Endothelial cell of hepatic sinusoid (primary cell): Measurements from ENCODE around the gene LENEP.
"Not testable (repeated sequence)": the region's sequence is repeated elsewhere in the genome, so short reads cannot be mapped to it uniquely, and the experiment has no call there.

Source experiments
- in situ Hi-C: cut with HindIII; loops from 2 replicates; pipeline ENCODE4 v1.10.0; 2017; ENCODE audit warnings: low sequenced_read_pairs

Gene LENEP

DNA sequence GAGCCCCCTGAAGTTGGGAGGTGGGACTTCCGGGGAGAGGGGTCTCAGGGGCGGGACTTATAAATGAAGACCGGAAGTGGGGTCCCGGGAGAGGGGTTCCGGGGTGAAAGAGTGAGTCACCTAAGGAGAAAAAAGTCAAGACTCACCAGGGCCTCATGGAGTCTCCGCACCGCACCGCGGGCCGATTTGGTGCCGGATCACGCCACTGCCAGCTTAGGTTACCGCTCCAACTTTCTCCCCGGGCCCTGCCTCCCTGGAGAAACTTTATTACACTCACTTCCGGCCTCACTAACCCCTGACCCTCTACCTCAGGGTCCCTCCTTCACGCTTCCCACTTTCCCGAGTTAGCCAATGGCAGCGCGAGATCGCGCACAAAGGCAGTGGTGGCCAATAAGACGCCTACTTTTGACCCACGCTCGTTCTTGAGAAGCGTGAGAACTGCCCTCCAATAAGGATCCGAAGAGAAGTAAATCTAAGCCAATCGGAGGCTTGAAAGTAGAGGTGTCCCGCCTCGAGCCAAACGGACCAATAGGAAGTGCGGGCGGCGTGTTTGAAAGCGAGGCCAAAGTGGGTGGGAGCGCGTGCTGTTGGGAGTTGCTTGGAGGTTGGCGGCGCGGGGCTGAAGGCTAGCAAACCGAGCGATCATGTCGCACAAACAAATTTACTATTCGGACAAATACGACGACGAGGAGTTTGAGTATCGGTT, 19.1 kb upstream of the LENEP start, which contains the start of gene CKS1B:
Gene CKS1B (plus strand): TSS at position 580 of the 706 bp plus-strand sequence. CDS start 65 bp downstream, at position 645.
- in situ Hi-C loops, result no loop called here

DNA sequence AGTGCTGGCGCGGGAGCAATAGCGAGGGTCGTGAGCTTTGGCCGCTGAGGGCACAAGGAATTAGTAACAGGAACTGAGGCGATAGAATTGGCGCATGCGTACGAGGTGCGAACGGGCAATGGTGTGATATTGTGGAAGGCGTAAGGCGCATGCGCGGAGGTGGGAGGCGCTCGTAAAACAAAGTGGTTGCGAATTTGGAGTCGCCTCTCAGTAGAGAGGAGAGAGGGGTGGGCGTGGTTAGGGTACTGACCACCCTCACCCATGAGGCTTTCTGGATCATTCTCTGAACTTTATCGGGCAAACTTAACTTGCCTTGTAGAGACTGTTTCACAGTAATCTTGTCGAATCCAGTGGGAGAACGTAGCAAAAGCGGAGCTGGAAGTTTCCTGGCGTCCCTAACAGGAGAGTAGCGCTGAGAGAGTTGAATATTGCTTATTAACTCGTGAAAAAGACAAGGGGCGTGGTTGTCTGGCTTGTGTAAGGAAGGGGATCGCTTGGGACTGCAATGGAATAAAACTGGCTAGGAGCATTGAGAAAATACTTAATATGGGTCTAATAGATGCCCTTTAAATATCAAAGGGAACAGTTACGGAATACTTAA, 18.5 kb upstream of the LENEP start:
- in situ Hi-C loops, result no loop called here

DNA sequence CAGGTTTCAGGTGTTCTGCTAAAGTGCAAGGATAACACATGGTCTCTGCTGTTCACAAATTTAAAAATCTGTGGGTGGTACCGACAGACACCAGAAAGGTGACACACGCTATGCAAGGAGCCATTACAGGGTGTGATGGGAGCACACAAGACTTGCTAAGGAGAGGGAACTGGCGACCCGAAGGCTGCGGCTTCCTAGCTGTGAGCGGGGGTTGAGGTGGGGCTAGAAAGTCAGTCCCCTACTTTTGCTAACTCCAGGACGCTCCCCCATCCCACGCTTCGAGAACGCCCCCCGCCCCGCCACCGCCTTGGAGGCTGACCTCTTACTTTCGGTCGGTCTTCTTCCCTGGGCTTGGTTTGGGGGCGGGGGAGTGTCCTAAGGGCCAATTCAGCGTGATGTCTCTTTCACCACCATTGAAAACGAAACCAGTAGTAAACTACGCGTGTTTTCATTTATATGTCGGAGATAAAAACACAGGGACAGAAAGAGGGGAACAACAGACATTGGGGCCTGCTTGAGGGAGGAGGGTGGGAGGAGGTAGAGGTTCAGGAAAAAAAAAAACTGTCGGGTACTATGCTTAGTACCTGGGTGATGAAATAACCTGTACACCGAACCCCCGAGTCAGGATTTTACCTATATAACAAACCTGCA, 17.9 kb upstream of the LENEP start:
- in situ Hi-C loops, result no loop called here

DNA sequence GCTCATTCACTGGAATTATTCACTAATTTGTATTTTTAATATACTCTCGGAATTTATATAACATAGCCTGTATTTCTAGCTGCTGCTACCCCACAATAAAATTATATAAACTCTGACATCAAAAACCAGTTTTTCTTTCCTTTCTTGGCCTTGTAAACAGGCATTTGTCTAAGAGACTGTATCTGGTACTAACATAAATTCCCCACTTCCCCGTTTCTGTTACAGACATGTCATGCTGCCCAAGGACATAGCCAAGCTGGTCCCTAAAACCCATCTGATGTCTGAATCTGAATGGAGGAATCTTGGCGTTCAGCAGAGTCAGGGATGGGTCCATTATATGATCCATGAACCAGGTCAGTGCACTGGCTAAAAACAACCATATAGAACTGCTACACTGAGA, 15.6 kb upstream of the LENEP start:
- in situ Hi-C loops, result not testable (repeated sequence)

DNA sequence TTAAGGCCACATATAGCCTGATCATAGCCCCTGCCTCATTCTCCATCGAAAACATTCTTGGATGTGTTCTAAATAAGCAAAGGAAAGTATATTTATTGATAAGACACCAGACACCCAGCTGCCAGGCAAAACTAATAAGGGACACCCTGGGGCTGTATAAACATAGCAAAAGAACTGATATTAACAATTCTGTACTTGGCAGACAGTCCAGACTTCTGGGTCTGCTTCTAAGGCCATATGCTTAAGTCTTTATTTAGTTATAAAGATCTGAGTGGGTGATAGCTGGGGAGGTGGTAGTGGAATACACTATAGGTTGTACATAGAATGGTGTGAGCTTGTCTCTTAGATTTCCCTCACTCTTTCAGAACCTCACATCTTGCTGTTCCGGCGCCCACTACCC, 15.0 kb upstream of the LENEP start:
- in situ Hi-C loops, result no loop called here

- in situ Hi-C loops, result no loop called here
These were observed 11.0 kb upstream of the LENEP start for GRCh38 chr1:154982341-154982740.

DNA sequence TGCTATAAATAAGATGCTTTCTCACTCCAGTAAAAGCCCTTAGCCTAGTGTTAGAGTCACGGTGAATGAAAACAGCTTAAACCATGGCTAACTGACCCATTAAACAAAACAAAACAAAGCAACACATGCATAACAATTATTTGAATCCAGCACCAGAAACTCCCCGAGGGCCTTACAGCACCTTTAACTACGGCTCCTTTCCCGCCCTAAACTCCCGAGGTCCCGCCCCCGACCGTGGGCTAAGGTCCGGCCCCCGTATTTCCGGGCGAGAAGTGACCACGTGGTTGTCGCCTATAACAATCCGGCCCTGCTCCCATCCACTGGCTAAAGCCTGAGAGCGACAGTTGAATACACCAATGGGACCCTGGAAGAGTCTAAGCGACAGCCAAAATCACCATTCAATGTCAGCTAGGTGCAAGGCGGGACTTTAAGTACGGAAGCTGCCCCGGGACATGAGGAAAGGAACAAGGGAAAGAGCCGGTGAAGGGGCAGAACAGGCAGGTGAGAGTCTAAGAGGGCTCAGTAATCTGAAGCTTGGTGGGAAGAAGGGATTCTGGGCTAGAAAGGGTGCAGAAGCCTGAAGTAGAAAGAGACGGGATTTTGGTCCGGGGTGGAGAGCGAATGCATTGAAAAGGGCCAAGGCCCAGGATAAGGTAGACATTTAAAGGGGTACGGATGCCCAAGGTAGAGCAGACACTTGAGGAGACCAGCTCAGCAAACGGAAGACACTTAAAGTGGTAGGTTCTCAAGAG, 10.3 kb upstream of the LENEP start, which contains the start of gene FLAD1:
Gene FLAD1 (plus strand): TSS at position 448 of the 752 bp plus-strand sequence. CDS start 351 bp downstream, outside the sequence.
- in situ Hi-C loops, result no loop called here

DNA sequence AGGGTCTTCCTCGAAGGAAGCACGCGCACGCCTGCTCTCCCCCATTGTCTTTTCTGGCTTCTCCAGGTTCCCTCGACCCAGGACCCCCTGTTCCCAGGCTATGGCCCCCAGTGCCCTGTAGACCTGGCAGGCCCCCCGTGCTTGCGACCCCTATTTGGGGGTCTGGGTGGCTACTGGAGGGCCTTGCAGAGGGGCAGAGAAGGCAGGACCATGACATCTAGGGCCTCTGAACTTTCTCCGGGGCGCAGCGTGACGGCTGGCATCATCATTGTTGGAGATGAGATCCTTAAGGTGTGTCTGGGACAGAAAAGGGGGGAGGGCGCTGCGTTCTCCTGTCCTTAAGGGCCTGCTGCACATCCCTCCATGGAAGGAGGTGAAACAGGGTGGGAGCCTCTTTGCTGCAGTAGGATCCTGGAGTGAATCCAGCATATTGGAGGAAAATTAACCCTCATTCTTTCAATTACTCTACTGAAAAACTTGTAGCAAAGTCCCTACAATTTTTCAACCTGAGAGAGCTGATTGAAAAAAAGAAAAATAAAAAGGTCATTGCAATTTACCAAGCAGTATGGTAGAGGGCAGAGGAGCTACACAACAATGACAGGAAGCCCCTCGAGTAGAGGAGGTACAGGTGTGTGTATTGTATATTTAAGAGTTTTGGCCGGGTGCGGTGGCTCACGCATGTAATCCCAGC, 9.5 kb upstream of the LENEP start:
- in situ Hi-C loops, result no loop called here

DNA sequence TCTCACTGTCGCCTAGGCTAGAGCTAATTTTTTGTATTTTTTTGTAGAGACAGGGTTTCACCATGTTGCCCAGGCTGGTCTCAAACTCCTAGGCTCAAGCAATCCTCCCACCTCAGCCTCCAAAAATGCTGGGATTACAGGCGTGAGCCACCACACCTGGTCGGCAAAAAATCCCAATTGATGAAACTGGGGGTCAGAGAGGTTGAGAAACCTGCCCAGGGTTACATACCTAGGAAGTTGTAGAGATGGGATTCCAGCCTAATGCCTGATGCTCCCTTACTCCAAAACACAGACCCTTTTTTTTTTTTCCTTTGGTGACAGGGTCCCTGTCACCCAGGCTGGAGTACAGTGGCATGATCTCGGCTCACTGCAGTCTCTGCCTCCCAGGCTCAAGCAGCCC, 6.7 kb upstream of the LENEP start:
- in situ Hi-C loops, result not testable (repeated sequence)

DNA sequence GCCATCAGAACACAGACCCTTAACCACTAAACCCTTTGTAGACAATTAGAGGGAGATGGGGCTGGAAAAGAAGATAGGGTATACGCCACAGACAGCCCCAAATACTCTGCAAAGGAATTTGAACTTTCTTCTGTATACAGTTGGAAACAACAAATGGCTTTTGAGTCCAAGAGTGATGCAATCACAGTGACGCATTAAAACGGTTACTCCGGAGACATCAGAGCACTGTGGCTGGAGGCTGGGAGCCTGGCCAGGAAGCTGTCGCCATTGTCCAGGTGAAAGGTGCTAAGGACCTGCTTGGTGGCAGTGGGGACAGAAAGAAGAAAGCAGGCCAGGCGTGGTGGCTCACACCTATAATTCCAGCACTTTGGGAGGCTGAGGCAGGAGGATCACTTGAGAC, 6.1 kb upstream of the LENEP start:
- in situ Hi-C loops, result no loop called here

DNA sequence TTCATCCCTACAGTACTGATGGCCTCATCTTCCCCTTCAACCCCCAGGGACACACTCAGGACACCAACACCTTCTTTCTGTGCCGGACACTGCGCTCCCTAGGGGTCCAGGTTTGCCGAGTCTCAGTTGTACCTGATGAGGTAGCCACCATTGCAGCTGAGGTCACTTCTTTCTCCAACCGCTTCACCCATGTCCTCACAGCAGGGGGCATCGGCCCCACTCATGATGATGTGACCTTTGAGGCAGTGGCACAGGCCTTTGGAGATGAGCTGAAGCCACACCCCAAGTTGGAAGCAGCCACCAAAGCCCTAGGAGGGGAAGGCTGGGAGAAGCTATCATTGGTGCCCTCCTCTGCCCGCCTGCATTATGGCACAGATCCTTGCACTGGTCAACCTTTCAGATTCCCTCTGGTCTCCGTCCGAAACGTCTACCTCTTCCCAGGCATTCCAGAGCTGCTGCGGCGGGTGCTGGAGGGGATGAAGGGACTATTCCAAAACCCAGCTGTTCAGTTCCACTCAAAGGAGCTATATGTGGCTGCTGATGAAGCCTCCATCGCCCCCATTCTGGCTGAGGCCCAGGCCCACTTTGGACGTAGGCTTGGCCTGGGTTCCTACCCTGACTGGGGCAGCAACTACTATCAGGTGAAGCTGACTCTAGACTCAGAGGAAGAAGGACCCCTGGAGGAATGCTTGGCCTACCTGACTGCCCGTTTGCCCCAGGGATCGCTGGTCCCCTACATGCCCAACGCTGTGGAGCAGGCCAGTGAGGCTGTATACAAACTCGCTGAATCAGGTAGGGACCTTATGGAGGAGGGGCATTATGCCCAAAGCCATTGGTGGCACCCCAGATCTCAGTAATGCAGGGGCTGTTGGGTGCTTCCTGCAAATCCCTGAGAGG, 5.1 kb upstream of the LENEP start:
- in situ Hi-C loops, result no loop called here

DNA sequence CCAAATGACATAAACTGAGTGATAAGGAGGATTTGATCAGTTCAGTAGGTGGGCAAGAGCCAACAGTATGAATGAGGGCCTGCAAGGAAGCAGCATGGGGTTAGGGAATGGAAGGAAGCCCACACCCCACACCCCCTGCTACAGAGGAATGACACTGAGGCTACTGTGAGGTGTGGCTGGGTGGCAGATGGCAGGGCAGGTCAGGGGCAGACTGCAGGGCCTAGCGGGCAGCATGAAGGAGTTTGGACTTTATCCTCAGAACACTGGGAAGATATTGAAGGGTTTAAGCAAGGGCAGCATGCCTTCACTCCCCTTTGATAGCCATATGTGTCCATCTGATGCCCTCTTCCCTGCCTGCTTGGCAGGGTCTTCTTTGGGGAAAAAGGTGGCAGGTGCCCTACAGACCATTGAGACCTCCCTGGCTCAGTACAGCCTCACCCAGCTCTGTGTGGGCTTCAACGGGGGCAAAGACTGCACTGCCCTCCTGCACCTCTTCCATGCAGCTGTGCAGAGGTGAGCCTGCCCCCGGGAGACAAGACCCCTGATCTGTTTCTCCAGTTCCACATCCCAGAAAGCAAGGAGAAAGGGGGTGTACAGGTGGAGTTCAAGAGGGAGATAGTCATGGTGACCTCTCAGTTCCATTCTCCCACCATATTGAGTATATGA, 4.1 kb upstream of the LENEP start:
- in situ Hi-C loops, result no loop called here

- in situ Hi-C loops, result no loop called here
These were observed 3.1 kb upstream of the LENEP start for GRCh38 chr1:154990276-154990675.

DNA sequence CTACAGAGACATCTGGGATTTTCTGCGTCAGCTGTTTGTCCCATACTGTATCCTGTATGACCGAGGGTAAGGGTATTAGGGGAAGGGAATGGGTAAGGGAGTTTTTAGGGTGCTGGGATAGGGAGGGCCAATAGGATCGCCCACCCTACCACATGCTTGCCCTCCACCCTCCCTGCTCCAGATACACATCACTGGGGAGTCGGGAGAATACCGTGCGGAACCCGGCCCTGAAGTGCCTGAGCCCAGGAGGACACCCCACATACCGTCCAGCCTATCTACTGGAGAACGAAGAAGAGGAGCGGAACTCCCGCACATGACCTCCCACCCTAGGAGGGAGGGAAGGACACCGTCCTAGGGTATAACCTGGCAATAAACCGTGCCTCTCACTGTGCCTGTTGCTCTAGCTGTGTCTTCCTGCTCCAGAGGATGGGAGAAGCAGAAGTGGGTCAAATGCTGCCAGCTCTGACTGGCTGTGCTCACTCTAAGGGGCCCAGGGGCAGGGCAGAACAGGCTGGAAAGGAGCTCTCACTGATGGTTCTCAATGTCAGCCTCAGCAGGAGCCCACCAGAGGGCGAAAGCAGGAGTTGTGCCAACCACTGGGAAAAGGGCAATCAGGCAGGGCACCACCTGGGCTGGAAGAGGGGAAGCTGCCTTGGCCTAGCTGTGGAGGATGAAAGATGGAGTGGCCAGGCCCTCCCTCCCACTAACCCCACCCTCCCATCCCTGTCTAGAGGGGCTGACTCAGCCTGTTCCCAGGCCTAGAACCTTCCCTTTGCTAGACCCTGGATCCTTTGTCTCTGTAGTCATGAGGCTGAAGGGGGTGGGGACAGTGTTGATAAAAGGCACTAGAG, 440 bp upstream of the LENEP start:
- in situ Hi-C loops, result no loop called here

DNA sequence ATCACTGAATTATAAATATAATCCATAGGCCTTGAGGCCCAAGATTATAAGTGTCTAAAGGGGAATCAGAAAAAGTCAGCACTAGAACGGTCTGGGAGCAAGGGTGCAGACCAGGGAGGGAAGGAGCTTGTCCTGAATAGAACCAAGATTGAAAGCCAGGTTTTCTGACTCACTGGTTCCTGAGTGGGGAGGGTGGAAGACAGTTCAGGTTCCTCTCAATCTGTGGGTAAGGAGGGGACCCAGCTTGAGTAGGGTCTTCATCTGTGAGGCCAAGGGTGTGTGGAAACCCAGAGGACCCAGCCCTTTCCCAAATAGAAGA, 842 bp downstream of the LENEP start:
- in situ Hi-C loops, result no loop called here

DNA sequence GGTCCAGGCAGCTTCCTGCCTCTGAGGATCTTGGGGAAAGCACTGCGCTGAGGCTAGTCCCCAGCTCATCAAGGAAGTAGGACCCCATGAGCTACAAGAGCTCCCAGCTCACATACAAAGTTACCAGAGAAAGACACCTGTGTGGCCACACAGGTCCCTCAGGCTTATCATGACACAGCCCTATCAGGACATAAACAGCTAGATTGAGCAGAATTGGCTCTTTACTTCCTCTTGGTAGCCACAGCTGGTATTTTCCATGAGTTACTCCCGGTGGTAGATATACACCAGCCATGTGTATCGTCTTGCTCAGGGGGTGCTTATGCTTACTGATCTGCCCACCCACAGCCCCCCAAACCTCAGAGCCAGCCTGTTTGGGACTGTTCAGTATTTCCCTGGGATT, 1.2 kb downstream of the LENEP start:
- in situ Hi-C loops, result no loop called here

DNA sequence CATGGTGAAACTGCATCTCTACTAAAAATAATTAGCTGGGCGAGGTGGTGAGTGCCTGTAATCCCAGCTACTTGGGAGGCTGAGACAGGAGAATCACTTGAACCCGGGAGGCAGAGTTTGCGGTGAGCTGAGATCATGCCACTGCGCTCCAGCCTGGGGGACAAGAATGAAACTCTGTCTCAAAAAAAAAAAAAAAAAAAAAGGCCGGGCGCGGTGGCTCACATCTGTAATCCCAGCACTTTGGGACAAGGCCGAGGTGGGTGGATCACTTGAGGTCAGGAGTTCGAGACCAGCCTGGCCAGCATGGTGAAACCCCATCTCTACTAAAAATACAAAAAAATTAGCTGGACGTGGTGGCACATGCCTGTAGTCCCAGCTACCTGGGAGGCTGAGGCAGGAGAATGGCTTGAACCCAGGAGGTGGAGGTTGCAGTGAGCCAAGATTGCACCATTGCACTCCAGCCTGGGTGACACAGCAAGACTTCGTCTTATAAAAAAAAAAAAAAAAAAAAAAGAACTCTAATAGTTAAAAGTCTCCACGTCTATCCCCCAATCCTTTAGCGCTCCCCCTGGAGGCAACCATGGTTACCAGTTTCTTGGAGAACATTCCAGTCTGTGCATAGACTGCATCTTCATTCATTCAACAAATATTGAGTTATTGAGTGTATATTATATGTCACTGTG, 2.1 kb downstream of the LENEP start:
- in situ Hi-C loops, result not testable (repeated sequence)
